GM19238 (cell line): Measurements from ENCODE around the gene KDM1A.

Experiments
- DNase-seq: peaks from one replicate; pipeline ENCODE4 v3.0.0; 2011; ENCODE audit warnings: low spot score; ENCODE audit not compliant: insufficient read length

Gene KDM1A

GRCh38 chr1:23069149-23069548, 49.9 kb downstream of the KDM1A start:
- no peak for DNase-seq

- DNase-seq: no peak
Measured at GRCh38 chr1:23069675-23070074, 50.4 kb downstream of the KDM1A start.

- DNase-seq: no peak
Measured at GRCh38 chr1:23074012-23074411, 54.7 kb downstream of the KDM1A start.

GRCh38 chr1:23079025-23079424, 59.8 kb downstream of the KDM1A start:
- no peak for DNase-seq

- no peak for DNase-seq
Measured at GRCh38 chr1:23080885-23081284, 61.6 kb downstream of the KDM1A start.

- no peak for DNase-seq
Measured at GRCh38 chr1:23081376-23081775, 62.1 kb downstream of the KDM1A start.

GRCh38 chr1:23083714-23084480, 64.6 kb downstream of the KDM1A start:
- no peak for DNase-seq

- DNase-seq: no peak
Measured at GRCh38 chr1:23084880-23085279, 65.6 kb downstream of the KDM1A start.

GRCh38 chr1:23085696-23086095, 66.4 kb downstream of the KDM1A start:
- no peak for DNase-seq

GRCh38 chr1:23088027-23088426, 68.8 kb downstream of the KDM1A start:
- no peak for DNase-seq

GRCh38 chr1:23090056-23090455, 70.8 kb downstream of the KDM1A start:
- no peak for DNase-seq

GRCh38 chr1:23091545-23091944, 72.3 kb downstream of the KDM1A start:
- no peak for DNase-seq

- DNase-seq: no peak
Measured at GRCh38 chr1:23092447-23092846, 73.2 kb downstream of the KDM1A start.

GRCh38 chr1:23097316-23097715, 78.0 kb downstream of the KDM1A start:
- DNase-seq: no peak

- DNase-seq: peak; percentile 37
Measured at GRCh38 chr1:23098463-23099170, 79.3 kb downstream of the KDM1A start.

GRCh38 chr1:23099171-23099536, 79.9 kb downstream of the KDM1A start:
- DNase-seq: no peak

GRCh38 chr1:23100074-23100748, 80.9 kb downstream of the KDM1A start:
- DNase-seq: no peak

GRCh38 chr1:23101101-23101827, 82.0 kb downstream of the KDM1A start:
- DNase-seq: no peak

- no peak for DNase-seq
Measured at GRCh38 chr1:23101887-23102286, 82.6 kb downstream of the KDM1A start.

- DNase-seq: no peak
Measured at GRCh38 chr1:23102289-23102688, 83.0 kb downstream of the KDM1A start.

GRCh38 chr1:23103001-23103889, 84.0 kb downstream of the KDM1A start:
- no peak for DNase-seq
